Esophagus squamous epithelium (tissue), 5 donors: ENCODE measurements around the gene GREM2. TPM values are rescaled to one million over a fixed set of nuclear protein-coding genes. Genes with fewer than 3 reads are reported as not detected.

Experiments
- DNase-seq: peaks from one replicate; lab custom pipeline; 2025; lab: John Stamatoyannopoulos, UW
- H3K27ac ChIP-seq, 4 donors: fragments of 200-600 bp; sonication (generic); one replicate each; pipeline ENCODE4 v1.5.1; 2016 to 2019; ENCODE audit warnings: mild to moderate bottlenecking in 1 of 4
- H3K27me3 ChIP-seq, 4 donors: fragments of 200-600 bp; sonication (generic); 1 replicate in 3 of 4; 2 replicates in 1 of 4; pipeline versions ENCODE4 v1.5.1 to v1.6.0; 2017 to 2021; ENCODE audit warnings: antibody characterized with exemption in 1 of 4
- H3K36me3 ChIP-seq, 3 donors: fragments of 200-600 bp; sonication (generic); one replicate each; pipeline ENCODE4 v1.5.1; 2016 to 2019
- H3K4me1 ChIP-seq, 3 donors: fragments of 200-600 bp; sonication (generic); one replicate each; pipeline ENCODE4 v1.5.1; 2017 to 2019
- H3K4me3 ChIP-seq, 4 donors: fragments of 200-600 bp; sonication (generic); 1 replicate in 3 of 4; 2 replicates in 1 of 4; pipeline ENCODE4 v1.5.1; 2016 to 2019; ENCODE audit warnings: mild to moderate bottlenecking in 2 of 4, moderate library complexity in 1 of 4
- H3K9me3 ChIP-seq, 3 donors: fragments of 200-600 bp; sonication (generic); one replicate each; pipeline ENCODE4 v1.5.1; 2016 to 2019
- CTCF ChIP-seq, 6 experiments: fragments of 450-650 bp in 4 of 6; fragments of 200-600 bp in 2 of 6; sonication (generic) in 2 of 6; IDR thresholded peaks; one replicate each; pipeline ENCODE4 v1.5.1; 2016 to 2019; ENCODE audit warnings: antibody characterized with exemption in 6 of 6, mild to moderate bottlenecking in 4 of 6, moderate library complexity in 4 of 6
- POLR2A ChIP-seq, 4 donors: fragments of 450-650 bp; IDR thresholded peaks; one replicate each; pipeline ENCODE4 v1.6.1; 2017; ENCODE audit warnings: antibody characterized with exemption in 4 of 4, mild to moderate bottlenecking in 4 of 4, moderate library complexity in 3 of 4
- WGBS, 2 donors: methylation state at CpG; one replicate each; pipeline ENCODE4 v1.1.5; 2018; 5-methylcytosine and 5-hydroxymethylcytosine counted together
- intact Hi-C: fragments of 100-400 bp; cut with DNase I; formaldehyde crosslinking; loops from one replicate; pipeline ENCODE4 v1.15.0; 2022
- total RNA-seq, 4 donors: library from RNA; depleted of rRNA; stranded (reverse); fragments of >200 nt; gene quantifications; one replicate each; pipeline ENCODE4 v1.1.0, GENCODE V29; 2016
- donor health status: DM: yes; HTN: yes; CAD: no.

GREM2 gene
- total RNA-seq, 4 donors from 2014 or later, result 0.45 to 8.8 (median 0.74) TPM

GRCh38 chr1:240610636-240611035 lies 1.3 kb downstream of the GREM2 start:
- TF ChIP-seq POLR2A (IDR thresholded peaks at IDR 0.05) (no peak), CTCF (IDR thresholded peaks at IDR 0.05) (no peak)
- H3K27me3 ChIP-seq, result peaks cover 0 to 9% (median 0%) of the 10 kb centered on the region in 4 donors
- WGBS, 2 donors, result 66 to 68% methylated on average over 6 of the region's 6 CpGs
- intact Hi-C loops, result no loop called here
- peak overlapping the region in 3 of 4 donors; percentile 51 to 70 (median 54) for H3K4me3 ChIP-seq
- peak overlapping the region in 1 of 4 donors; percentile 40 for H3K27ac ChIP-seq
- H3K9me3 ChIP-seq, result no peaks in the 10 kb centered on the region
- DNase-seq, result no peak
- H3K36me3 ChIP-seq, result no peaks in the 10 kb centered on the region
- H3K4me1 ChIP-seq, result peaks cover 0 to 12% (median 0%) of the 10 kb centered on the region in 3 donors

GRCh38 chr1:240609527-240610060 lies 2.4 kb downstream of the GREM2 start:
- peak overlapping the region in 1 of 4 donors; percentile 40 for H3K27ac ChIP-seq
- peaks cover 0 to 9% (median 0%) of the 10 kb centered on the region in 4 donors for H3K27me3 ChIP-seq

GRCh38 chr1:240608707-240609106 lies 3.2 kb downstream of the GREM2 start:
- peak overlapping the region in 2 of 4 donors; percentile 21 to 25 for H3K27ac ChIP-seq
- no peak for DNase-seq
- peaks cover 0 to 12% (median 0%) of the 10 kb centered on the region in 3 donors for H3K4me1 ChIP-seq
- no peaks in the 10 kb centered on the region for H3K9me3 ChIP-seq
- H3K4me3 ChIP-seq, result no peak overlapping the region
- H3K36me3 ChIP-seq, result no peaks in the 10 kb centered on the region
- WGBS, 2 donors, result 30 to 53% methylated on average over 2 of the region's 2 CpGs
- H3K27me3 ChIP-seq, result peaks cover 0 to 9% (median 0%) of the 10 kb centered on the region in 4 donors
- TF ChIP-seq CTCF (IDR thresholded peaks at IDR 0.05) (peak in 1 of 6 experiments; percentile 13), POLR2A (IDR thresholded peaks at IDR 0.05) (no peak)
- intact Hi-C loops, result no loop called here

More at GRCh38 chr1:240609527-240610060, 2.4 kb downstream of the GREM2 start:
- Histone ChIP-seq H3K4me3 (peak overlapping the region in 3 of 4 donors; percentile 8 to 54 (median 51)), H3K4me1 (peaks cover 0 to 12% (median 0%) of the 10 kb centered on the region in 3 donors), H3K36me3 (no peaks in the 10 kb centered on the region), H3K9me3 (no peaks in the 10 kb centered on the region)
- DNase-seq, result no peak
- intact Hi-C loops, result no loop called here
- 33 to 40% methylated on average over 6 of the region's 6 CpGs for WGBS, 2 donors
- TF ChIP-seq POLR2A (IDR thresholded peaks at IDR 0.05), result no peak
- TF ChIP-seq CTCF (IDR thresholded peaks at IDR 0.05), result no peak

GRCh38 chr1:240607006-240607405 lies 4.9 kb downstream of the GREM2 start:
- TF ChIP-seq POLR2A (IDR thresholded peaks at IDR 0.05), result no peak
- TF ChIP-seq CTCF (IDR thresholded peaks at IDR 0.05), result no peak
- H3K27me3 ChIP-seq, result peaks cover 0 to 9% (median 0%) of the 10 kb centered on the region in 4 donors
- H3K4me3 ChIP-seq, result no peak overlapping the region
- no peak overlapping the region for H3K27ac ChIP-seq
- H3K4me1 ChIP-seq, result peaks cover 0 to 9% (median 0%) of the 10 kb centered on the region in 3 donors
- no peaks in the 10 kb centered on the region for H3K9me3 ChIP-seq
- WGBS, 2 donors, result 35 to 36% methylated on average over 2 of the region's 2 CpGs
- no peak for DNase-seq
- no peaks in the 10 kb centered on the region for H3K36me3 ChIP-seq
- intact Hi-C loops, result no loop called here

GRCh38 chr1:240602189-240602588 lies 9.8 kb downstream of the GREM2 start:
- no peak overlapping the region for H3K27ac ChIP-seq
- DNase-seq, result no peak
- no peaks in the 10 kb centered on the region for H3K27me3 ChIP-seq
- no peak overlapping the region for H3K4me3 ChIP-seq
- no peak for TF ChIP-seq CTCF (IDR thresholded peaks at IDR 0.05)
- TF ChIP-seq POLR2A (IDR thresholded peaks at IDR 0.05), result no peak
- H3K9me3 ChIP-seq, result no peaks in the 10 kb centered on the region
- intact Hi-C loops, result no loop called here
- H3K4me1 ChIP-seq, result peaks cover 0 to 7% (median 0%) of the 10 kb centered on the region in 3 donors
- no peaks in the 10 kb centered on the region for H3K36me3 ChIP-seq
- WGBS, 2 donors, result 58 to 66% methylated on average over 2 of the region's 2 CpGs
